Sigmoid colon (tissue), 4 donors: Measurements from ENCODE around the gene GAS6.

Experiments
- CTCF ChIP-seq, 4 experiments: fragments of 450-650 bp in 3 of 4; fragments of 200-600 bp in 1 of 4; IDR thresholded peaks; one replicate each; pipeline ENCODE4 v1.5.1; 2016 to 2019; ENCODE audit warnings: antibody characterized with exemption in 4 of 4, mild to moderate bottlenecking in 3 of 4, moderate library complexity in 2 of 4
- POLR2AphosphoS5 ChIP-seq, 4 donors: sonication (generic); formaldehyde crosslinking; IDR thresholded peaks; one replicate each; pipeline ENCODE4 v1.6.1; 2017; ENCODE audit warnings: antibody characterized with exemption in 4 of 4

- TF ChIP-seq POLR2AphosphoS5 (IDR thresholded peaks at IDR 0.05) (no peak), CTCF (IDR thresholded peaks at IDR 0.05) (no peak)
Observed at GRCh38 chr13:113794086-113794485, 69.8 kb downstream of the GAS6 start.
